AG10803 (cell line): ENCODE results near the gene SUGP1.

Source experiments
- DNase-seq: peaks from one replicate; pipeline ENCODE4 v3.0.0; 2010; ENCODE audit warnings: low read depth
- H3K4me3 ChIP-seq: 2 replicates; pipeline ENCODE4 v1.5.1; 2011; ENCODE audit warnings: mild to moderate bottlenecking, low read length, control low read depth
- CTCF ChIP-seq: conservative IDR thresholded peaks from 2 replicates; pipeline ENCODE4 v1.5.1; 2011; ENCODE audit warnings: mild to moderate bottlenecking, low read length, control low read depth, inconsistent platforms

The SUGP1 gene

GRCh38 chr19:19303411-19303810, 16.9 kb downstream of the SUGP1 start:
- no peak for DNase-seq
- H3K4me3 ChIP-seq: no peak overlapping the region
- TF ChIP-seq CTCF: no peak

GRCh38 chr19:19300613-19301012, 19.7 kb downstream of the SUGP1 start:
- no peak for TF ChIP-seq CTCF
- H3K4me3 ChIP-seq: no peak overlapping the region
- no peak for DNase-seq

DNA sequence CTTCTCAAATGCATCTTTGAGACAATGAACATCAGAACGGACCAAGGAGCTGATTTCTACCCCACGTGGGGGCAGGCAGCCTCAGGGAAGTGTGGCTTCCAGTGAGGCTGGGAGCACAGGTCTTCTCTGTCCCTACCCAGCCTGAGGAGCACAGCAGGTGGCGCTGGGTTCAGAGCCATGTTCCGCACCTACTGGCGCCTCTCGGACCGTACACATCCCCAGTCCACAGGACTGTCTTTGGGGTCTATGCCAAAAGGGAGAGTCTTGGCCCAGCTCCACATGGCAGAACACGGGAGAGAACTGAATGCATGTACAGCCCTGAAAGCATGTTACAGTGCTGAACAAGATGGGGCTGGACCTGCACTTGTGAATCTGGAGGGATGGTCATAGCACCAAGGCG, 22.6 kb downstream of the SUGP1 start:
- no peak for TF ChIP-seq CTCF
- no peak overlapping the region for H3K4me3 ChIP-seq
- no peak for DNase-seq

GRCh38 chr19:19296953-19297689, 23.2 kb downstream of the SUGP1 start:
- no peak overlapping the region for H3K4me3 ChIP-seq
- TF ChIP-seq CTCF: no peak
- DNase-seq: no peak

- TF ChIP-seq CTCF: no peak
- no peak for DNase-seq
- no peak overlapping the region for H3K4me3 ChIP-seq
Measured at GRCh38 chr19:19294914-19295313, 25.4 kb downstream of the SUGP1 start.

DNA sequence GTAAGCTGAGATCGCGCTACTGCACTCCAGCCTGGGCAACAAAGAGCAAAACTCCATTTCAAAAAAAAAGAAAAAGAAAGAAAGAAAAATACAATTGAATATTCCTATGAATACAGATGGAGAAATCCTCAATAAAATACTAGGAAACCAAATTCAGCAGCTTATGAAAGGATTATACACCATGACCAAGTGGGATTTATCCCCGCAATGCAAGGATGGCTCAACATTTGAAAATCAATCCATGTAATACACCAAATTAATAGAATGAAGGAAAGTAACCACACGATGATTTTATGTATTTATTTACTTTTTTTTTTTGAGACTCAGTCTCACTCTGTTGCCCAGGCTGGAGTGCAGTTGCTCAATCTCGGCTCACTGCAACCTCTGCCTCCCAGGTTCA, 27.7 kb downstream of the SUGP1 start:
- no peak for DNase-seq
- no peak overlapping the region for H3K4me3 ChIP-seq
- no peak for TF ChIP-seq CTCF

GRCh38 chr19:19285686-19286085, 34.6 kb downstream of the SUGP1 start:
- no peak for TF ChIP-seq CTCF
- DNase-seq: no peak
- no peak overlapping the region for H3K4me3 ChIP-seq
